ENCODE data around the gene HDHD5.

The HDHD5 gene

GRCh38 chr22:17137861-17138425 is 21.1 kb downstream of the HDHD5 start:
- DNase-seq (ENCODE audit: low spot score) = no peak
- in situ Hi-C loops (cut with MboI; ENCODE audit: low sequenced_read_pairs, unreplicated experiment) = no loop called here
- TF ChIP-seq CTCF (IDR thresholded peaks at IDR 0.05; ENCODE audit: borderline replicate concordance, control extremely low read depth, extremely low read depth, insufficient read depth, missing control alignments) = no peak

DNA sequence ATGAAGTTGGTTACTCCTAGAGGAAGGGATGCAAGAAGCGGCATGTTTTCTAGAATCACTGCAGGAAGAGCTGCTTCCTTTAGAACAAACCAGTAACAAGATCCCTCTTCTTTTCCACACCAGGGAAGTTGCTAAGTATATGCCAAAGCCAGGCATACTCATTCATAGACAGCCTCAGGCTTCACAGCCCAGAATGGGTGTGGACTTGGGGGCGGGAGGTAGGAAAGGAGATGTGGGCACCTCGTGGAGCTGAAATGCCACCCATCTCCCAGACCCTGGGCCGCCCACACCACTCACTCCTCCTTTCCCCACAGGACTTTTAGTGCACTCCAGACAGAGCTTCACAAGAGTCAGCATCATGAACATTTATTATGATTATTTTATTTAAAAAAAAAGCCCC is 21.9 kb downstream of the HDHD5 start:
- in situ Hi-C loops (cut with MboI; ENCODE audit: low sequenced_read_pairs, unreplicated experiment) = no loop called here
- DNase-seq (ENCODE audit: low spot score) = no peak
- TF ChIP-seq CTCF (IDR thresholded peaks at IDR 0.05; ENCODE audit: borderline replicate concordance, control extremely low read depth, extremely low read depth, insufficient read depth, missing control alignments) = no peak

DNA sequence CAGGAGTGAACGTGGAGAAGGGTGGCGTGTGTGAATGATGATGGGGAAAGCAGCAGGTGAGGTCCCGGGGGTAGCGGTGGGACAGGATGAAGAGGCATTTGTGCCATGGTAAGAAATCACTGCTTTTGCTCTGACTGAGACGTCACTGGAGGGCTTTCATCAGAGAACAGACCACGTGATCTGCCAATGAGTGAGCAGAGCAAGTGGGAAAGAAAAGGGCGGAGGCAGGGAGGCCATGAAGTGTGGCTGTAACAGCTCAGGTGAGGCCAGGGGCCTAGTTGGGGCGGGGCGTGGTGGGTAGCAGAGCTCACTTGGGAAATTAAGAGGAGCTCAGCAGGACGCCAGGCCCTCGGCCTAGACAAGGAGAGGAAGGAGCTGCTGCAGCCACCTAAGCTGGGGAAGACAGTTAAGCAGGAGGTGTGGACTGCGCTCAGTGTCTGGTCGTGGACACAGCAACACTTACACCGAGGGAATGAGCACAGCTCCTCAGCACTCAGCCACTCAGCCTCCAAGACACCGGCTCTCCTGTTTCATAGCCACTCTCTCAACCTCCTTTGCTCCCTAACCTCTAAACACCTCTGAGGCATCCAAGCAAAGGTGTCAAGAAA is 23.8 kb downstream of the HDHD5 start:
- no peak for DNase-seq (ENCODE audit: low spot score)
- in situ Hi-C loops (cut with MboI; ENCODE audit: low sequenced_read_pairs, unreplicated experiment) = no loop called here
- no peak for TF ChIP-seq CTCF (IDR thresholded peaks at IDR 0.05; ENCODE audit: borderline replicate concordance, control extremely low read depth, extremely low read depth, insufficient read depth, missing control alignments)

DNA sequence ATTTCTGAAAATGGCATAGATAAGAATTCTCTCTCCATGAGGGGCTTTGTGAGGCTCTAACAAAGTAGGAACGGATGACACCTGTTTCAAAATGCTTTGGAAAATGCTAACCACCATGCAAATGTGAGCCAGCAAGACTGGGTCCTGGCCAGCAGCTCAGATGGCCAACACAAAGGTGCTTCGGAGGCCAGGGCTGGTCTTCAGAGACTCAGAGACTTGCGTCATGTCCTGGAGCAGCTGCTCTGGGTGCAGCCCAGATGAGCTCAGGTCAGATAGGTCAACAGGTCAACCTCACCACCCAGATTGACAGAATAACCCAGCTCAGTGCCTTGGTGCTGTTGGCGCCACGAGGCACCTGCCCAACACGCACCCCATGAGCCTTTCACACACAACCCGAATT is 25.9 kb downstream of the HDHD5 start:
- in situ Hi-C loops (cut with MboI; ENCODE audit: low sequenced_read_pairs, unreplicated experiment) = no loop called here
- TF ChIP-seq CTCF (IDR thresholded peaks at IDR 0.05; ENCODE audit: borderline replicate concordance, control extremely low read depth, extremely low read depth, insufficient read depth, missing control alignments) = no peak
- DNase-seq (ENCODE audit: low spot score) = no peak

DNA sequence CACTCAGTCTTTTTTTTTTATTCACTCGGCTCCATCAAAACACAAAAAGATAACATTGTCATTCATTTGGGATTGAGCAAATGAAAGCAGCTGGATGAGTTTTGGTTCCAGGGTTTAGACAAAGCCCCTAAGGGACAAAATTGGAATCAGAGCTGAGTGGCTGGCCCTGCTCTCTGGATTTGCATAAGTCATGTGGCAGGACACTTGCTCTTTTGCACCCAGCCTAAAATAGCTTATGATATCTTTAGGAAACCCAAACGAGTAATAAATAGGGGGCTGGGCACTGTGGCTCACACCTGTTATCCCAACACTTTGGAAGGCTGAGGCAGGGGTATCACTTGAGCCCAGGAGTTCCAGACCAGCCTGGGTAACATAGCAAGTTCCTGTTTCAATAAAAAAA is 27.0 kb downstream of the HDHD5 start:
- in situ Hi-C loops (cut with MboI; ENCODE audit: low sequenced_read_pairs, unreplicated experiment) = no loop called here
- TF ChIP-seq CTCF (IDR thresholded peaks at IDR 0.05; ENCODE audit: borderline replicate concordance, control extremely low read depth, extremely low read depth, insufficient read depth, missing control alignments) = no peak
- DNase-seq (ENCODE audit: low spot score) = no peak

DNA sequence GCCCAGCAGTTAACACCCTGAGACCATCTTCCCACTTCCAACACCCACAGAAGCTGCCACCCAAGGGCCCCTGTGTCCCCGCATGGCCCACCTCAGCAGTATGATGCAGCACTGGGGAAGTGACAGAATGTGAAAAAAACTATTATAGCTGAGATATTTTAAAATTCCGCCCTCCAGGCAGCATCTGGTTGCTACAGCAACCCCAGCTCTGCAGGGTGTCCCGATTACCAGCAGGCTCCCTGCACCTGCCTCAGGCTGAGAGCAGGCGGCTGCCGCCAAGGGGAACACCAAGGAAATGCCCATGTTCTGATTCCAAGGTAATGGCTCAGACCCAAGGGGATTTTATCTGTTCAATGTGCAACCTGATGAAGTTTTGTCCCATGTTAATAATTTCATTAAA is 27.4 kb downstream of the HDHD5 start:
- in situ Hi-C loops (cut with MboI; ENCODE audit: low sequenced_read_pairs, unreplicated experiment) = no loop called here
- no peak for TF ChIP-seq CTCF (IDR thresholded peaks at IDR 0.05; ENCODE audit: borderline replicate concordance, control extremely low read depth, extremely low read depth, insufficient read depth, missing control alignments)
- no peak for DNase-seq (ENCODE audit: low spot score)

All from GM13976 (cell line).